Limb (tissue), 2 donors: Measurements from ENCODE around the gene NTN4.
A peak's percentile ranks its signal among the peaks of the same experiment; 100 is the strongest.
"Not testable (repeated sequence)": the region's sequence is repeated elsewhere in the genome, so short reads cannot be mapped to it uniquely, and the experiment has no call there.

Experiments
- DNase-seq, 2 donors: peaks; one replicate each; pipeline ENCODE4 v3.0.0-alpha.2; 2016; ENCODE audit errors: extremely low spot score in 2 of 2

Gene NTN4

GRCh38 chr12:95661360-95661759 is 129.2 kb downstream of the NTN4 start:
- DNase-seq: no peak

DNA sequence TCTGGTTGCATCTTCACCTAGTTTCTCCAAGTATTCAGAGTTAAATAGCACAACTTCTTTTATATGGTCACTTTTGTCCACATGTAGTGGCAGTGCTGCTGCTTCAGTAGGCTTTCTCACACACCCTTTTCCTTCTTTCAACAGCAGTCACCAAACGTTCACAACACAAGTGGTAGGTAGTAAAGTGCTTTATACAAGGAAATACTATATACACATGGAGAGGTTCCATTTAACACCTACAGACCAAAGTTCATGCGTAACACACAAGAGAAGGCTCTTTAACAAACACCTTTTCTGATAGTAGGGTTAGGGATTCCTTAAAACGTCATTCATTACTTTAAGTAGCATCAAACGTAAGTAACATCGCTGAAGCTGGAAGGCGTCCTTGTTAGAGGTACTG is 132.2 kb downstream of the NTN4 start:
- DNase-seq: no peak

GRCh38 chr12:95654665-95655064 is 135.9 kb downstream of the NTN4 start:
- DNase-seq: not testable (repeated sequence)

DNA sequence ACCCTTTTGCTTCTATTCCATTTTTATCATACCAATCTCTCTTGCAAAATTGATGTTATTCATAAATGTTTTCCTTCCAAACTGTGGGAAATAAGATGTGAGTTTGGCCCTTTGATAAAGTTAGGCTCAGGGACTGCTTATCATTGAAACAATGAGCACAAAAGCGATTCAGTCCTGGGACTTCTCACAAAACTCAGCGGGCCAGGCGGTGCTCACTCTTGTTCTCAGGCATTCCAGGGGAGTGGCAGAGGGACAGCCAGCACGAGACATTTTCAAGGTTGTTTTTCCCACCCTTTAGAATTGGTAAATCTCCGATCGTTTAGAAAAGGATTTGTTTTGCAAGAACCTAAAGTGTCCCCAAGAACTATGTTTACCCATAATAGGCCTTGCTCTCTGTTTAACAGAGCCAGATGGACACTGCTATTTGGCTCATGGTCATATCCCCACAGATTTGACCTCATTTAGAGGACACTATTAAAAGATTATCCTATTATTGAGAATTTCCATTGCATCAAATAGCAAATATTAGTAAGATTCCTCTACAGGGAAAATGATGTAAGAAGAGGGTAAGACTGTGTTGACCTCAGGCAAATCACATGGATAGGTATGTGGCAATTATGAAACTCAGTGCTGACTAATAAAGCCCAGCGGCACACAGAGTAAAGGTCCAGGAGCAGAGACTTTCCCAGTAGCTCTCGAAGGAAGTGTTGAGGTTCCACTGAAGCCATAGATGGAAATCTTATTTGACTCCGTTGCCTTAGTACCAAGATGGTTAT is 136.6 kb downstream of the NTN4 start:
- no peak for DNase-seq

DNA sequence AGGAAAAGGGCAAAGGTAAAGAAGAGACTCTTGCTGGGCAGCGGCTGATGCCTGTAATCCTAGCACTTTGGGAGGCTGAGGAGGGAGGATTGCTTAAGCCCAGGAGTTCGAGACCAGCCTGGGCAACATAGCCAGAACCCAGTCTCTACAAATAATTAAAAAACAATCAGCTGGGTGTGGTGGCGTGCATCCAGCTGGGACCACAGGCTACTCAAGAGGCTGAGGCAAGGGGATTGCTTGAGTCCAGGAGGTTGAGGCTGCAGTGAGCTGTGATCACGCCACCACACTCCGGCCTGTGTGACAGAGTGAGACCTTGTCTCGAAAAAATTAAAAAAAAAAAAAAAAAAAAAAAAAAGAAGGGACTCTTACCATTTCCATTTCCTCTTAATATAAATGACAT is 138.9 kb downstream of the NTN4 start:
- no peak for DNase-seq

DNA sequence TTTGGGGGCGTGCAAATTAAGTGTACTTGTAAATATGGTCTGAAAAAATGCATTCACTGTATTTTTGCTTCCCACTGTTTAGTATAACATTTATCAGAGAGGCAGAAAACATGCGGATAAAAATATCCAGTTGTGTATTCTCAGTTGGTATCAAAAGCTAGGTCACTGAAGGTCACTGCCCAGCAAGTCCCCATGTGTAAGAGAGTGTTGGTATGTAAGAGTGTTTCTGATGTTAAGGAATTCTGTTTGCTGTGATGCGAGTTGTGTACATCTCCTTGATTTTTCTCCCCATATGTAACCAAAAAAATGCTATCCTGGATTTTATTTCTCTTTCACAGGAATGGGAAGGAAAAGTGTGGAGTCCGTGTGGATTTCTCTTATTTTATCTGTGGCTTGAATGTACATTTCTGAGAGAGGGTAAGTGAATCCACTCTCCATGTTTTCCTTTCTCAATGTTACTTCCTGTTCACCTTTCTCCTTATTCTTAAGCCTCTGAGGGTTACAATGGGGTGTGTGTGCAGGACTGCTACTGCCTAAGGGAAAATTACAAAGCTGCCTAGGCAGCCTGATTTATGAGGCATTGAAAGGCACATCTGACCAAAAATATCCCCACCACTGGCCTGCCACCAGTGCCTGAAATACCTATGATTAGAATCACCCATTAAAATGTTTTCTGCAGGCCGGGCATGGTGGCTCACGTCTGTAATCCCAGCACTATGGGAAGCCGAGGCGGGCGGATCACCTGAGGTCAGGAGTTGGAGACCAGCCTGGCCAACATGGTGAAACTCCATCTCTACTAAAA is 141.4 kb downstream of the NTN4 start:
- DNase-seq: no peak

- peak; percentile 48 to 78 for DNase-seq
These were observed 143.8 kb downstream of the NTN4 start for GRCh38 chr12:95646781-95647190.

DNA sequence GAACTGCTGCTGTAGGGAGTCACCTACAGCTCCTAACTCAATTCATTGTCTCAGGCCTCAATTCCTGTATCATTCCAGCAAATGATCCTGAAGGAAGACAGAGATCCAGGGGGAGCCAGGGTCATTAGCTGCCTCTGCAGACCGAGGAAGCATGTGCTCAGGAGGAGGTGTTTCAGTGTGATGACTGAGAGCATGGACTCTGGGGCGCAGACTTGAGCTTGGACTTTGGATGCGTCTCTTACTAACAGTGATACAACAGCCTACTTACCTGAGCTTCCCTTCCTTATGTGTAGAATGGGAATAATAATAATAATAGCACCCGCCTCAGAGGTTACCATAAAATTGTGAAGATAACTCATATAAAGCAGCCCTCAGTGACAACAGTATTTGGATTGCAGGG is 147.3 kb downstream of the NTN4 start:
- no peak for DNase-seq

DNA sequence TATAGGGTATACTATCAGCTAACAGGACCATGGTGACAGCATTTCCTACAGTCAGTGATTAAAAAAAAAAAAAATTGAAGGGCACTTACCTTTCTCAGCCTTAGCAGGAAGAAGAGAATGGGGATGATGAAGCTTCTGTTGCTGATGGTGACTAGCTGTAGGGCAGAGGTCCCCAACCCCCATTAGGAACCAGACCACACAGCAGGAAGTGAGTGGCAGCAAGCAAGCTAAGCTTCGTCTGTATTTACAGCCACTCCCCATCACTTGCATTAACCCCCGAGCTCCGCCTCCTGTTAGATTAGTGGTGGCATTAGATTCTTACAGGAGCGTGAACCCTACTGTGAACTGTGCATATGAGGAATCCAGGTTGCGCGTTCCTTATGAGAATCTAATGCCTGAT is 148.0 kb downstream of the NTN4 start:
- no peak for DNase-seq

- DNase-seq: no peak
These were observed 149.1 kb downstream of the NTN4 start for GRCh38 chr12:95641299-95641952.

DNA sequence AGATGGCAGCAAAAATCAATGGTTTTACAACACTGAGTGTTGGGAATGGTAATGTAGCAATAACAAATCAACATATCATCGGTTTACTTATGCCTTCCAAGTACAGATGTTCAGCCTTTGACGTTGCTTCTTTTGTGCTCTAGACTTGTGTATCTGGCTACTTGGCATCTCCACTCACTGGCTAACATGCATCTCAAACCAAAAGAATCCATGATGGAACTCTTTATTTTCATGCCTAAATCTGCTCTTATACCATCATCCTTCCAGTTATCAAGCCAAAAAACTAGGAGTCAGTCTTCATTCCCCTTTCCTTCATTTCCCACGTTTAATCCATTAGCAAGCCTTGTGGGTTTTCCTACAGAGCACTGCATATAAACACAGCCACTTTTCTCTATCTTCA is 150.0 kb downstream of the NTN4 start:
- peak in 1 of 2 donors; percentile 37 for DNase-seq

GRCh38 chr12:95637471-95638155 is 153.0 kb downstream of the NTN4 start:
- DNase-seq: peak in 1 of 2 donors; percentile 88

- no peak for DNase-seq
These were observed 153.6 kb downstream of the NTN4 start for GRCh38 chr12:95637010-95637409.

GRCh38 chr12:95634622-95635621 is 155.6 kb downstream of the NTN4 start:
- no peak for DNase-seq

DNA sequence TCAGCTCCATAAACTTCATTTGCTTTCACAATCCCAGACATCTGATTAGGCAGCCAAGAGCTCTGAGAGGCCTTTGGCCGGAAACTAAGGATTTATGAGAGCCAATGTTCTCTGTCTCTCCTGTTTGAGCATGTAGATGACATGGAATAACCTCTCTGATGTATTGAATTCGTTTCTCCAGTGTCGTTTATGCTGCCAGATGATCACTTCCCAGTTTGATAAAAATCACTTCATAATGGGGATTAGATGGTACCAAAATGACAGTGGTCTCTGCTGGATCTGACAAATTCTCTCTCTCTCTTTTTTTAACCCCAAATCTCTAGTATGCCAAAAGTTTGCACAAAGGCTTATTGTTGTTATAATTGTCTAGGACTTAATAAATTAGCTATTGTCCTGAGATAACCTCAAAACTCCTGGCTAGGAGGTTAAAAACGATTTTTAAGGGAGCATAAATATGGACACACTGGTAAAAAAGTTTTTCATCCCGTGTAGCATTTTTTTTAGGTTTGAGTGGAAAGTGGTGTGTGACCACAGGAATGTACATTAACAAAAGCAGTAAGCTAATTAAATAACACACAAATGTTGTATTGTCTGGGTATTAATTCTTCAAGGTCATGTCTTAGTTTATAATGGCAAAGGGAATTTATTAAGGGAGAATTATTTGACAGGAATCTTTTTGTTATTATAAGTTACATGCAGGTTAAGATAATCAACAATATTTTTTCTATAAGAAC is 156.7 kb downstream of the NTN4 start:
- DNase-seq: peak in 1 of 2 donors; percentile 21

DNA sequence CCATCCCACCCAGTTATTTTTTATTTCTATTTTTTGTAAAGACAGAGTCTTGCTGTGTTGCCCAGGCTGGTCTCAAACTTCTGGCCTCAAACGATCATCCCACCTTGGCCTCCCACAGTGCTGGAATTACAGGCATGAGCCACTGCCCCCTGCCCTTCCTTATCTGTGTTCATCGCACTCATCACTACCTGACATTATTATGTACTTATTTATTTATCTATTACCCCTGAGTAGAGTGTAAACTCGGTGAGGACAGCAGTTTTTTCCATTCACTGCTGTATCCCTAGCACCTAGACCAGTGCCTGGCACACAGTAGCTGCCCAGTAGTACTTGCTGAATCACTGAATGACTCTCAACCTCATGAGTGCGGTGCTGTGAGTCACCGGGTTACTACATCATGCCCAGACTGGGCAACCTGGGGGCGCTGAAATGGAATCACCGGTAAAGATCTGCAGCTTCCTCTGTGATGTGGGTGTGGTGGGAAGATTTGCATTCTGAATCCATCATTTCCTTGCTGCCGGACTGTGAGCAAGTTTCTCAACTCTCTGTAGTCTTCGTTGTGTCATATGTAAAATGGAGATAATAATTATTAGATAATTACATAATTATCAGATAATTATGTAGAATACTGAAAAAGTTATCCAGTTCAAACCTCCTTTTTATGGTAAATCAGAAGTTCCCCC is 157.4 kb downstream of the NTN4 start:
- DNase-seq: no peak

DNA sequence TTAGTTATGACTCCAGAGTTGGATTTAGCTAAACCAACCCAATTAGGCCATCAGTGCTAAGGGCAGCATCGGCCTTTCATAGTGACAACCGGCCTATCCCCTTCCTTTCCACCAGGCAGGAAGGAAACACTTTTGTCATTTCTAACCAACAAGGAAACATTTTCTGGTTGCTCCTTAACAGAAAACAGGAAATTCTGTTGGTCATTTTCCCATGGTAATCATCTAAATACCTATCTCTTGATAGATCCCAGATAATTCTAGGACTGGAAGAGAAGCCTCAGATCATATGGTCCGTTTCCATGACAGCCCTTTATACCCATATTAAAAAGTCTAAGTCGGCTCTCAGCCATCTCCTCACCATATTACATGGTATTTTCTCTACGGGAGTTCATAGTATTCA is 160.1 kb downstream of the NTN4 start:
- DNase-seq: no peak

DNA sequence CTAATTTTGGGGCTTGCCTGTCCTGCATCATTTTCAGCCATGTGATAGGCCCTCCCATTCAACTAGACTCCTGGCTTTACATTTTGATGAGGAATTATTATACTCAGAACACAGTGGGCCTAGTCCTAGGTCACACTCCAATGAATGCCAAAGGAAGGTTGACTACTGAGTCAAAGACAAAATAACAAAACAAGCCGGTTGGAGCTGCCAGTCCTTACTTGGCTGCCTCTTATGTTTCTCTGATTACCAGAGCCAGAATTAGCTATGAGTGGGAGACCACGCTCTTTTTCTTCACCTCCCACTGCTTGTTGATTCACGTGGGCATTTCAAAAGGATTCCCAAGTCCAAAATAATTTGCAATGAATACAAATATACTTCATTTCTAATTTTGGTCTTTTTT is 161.2 kb downstream of the NTN4 start:
- no peak for DNase-seq

DNA sequence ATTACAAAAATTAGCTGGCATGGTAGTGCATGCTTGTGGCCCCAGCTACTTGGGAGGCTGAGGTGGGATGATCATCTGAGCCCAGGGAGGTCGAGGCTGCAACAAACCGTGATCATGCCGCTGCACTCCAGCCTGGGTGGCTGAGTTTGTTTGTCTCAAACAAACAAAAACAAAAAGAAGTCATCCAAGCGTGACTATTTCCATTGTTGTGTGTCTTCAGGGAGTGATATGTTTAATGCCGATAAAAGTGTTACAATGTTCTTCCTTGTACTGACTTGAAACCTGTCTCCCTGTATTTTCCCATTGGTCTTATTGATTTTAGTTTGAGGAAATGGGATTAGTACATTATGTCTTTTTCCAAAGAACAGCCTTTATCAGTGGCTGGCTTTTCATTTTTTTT is 163.7 kb downstream of the NTN4 start:
- DNase-seq: no peak
